ENCODE data around the gene AHRR. TPM values are rescaled to one million over a fixed set of nuclear protein-coding genes. Genes with fewer than 3 reads are reported as not detected.

The AHRR gene
- total and polyA plus RNA-seq, 9 of the 15 experiments (the other 6 are each of a cell fraction or from before 2014, with no cell fraction given): 0.06 to 1.6 (median 0.75) TPM; not detected in 1

DNA sequence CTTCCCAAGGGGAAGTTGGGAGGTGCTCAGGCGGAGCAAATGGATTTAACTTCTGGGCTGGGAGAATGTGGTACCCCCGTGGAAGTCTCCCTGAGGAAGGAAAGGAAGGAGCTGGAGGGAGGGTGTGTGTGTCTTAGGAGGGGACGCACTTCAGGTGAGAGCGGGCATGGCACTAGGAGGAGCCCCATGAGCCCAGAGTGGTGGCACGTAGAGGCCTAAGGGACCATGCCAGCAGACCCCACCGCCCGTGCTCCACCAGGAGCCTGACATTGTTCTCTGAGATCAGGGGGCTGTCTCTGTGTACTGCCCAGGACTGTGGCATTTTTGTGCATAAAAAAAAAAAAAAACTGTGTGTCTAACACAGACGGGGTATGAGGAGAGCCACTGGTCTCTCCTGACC, 18.5 kb upstream of the AHRR start:
- H3K9me1 ChIP-seq (ENCODE audit: control insufficient read depth, insufficient read depth, low read length): peaks cover 3% of the 10 kb centered on the region
- H3K4me2 ChIP-seq (ENCODE audit: insufficient read depth, low read length): no peak overlapping the region
- no peak overlapping the region for H3K9ac ChIP-seq (ENCODE audit: insufficient read depth in 1 of 2, low read depth in 2 of 2, low read length in 2 of 2)
- POLR2A ChIA-PET: no interaction called here
- CTCF ChIA-PET (ENCODE audit: low intra/inter-chr PET ratio): no interaction called here
- FAIRE-seq (no peak), DNase-seq (ENCODE audit: extremely low read depth in 1 of 4, low spot score in 3 of 4) (no peak), ATAC-seq (no peak)
- H3K36me3 ChIP-seq (ENCODE audit: control insufficient read depth, insufficient read depth, low read length): peaks cover 31% of the 10 kb centered on the region; the same call in 2 of the 3 replicates
- WGBS (ENCODE audit: insufficient coverage, low coverage, missing lambda C conversion rate): 85% methylated on average over 8 of the region's 8 CpGs
- no peaks in the 10 kb centered on the region; the same call in none of the 3 replicates for H3K79me2 ChIP-seq (ENCODE audit: control insufficient read depth, insufficient read depth, low read length)
- H3K9me3 ChIP-seq (replicated peaks; ENCODE audit: control insufficient read depth, insufficient read depth, low read depth, low read length): no peaks in the 10 kb centered on the region
- no peak overlapping the region for H3K4me3 ChIP-seq
- intact Hi-C loops (cut with micrococcal nuclease): no loop called here
- no TSS peak for BruUV-seq (replicated peaks)
- H3K27ac ChIP-seq (ENCODE audit: extremely low read depth, low read depth, low read length): no peak overlapping the region
- H4K20me1 ChIP-seq (replicated peaks; ENCODE audit: control insufficient read depth, insufficient read depth, low read length): peaks cover 21% of the 10 kb centered on the region
- H3K4me1 ChIP-seq (replicated peaks in 1 of 2; ENCODE audit: control insufficient read depth in 2 of 2, insufficient read depth in 2 of 2, low read length in 2 of 2): peaks cover 0 to 3% of the 10 kb centered on the region in 2 experiments; a peak in 1 of 5 replicates
- H2AFZ ChIP-seq (ENCODE audit: low read depth, low read length): no peak overlapping the region
- TF ChIP-seq KLF6 (CRISPR knock-in tag; IDR thresholded peaks at IDR 0.05; ENCODE audit: borderline replicate concordance) (no peak), ZNF79 (CRISPR knock-in tag; IDR thresholded peaks at IDR 0.05; ENCODE audit: low read depth) (no peak), KDM2B (CRISPR knock-in tag; IDR thresholded peaks at IDR 0.05) (no peak), HDAC2 (IDR thresholded peaks at IDR 0.05) (no peak), ZNF668 (CRISPR knock-in tag; IDR thresholded peaks at IDR 0.05) (no peak), EZH2 (IDR thresholded peaks at IDR 0.05; ENCODE audit: borderline replicate concordance, low read depth, low read length) (no peak), E2F3 (CRISPR knock-in tag; IDR thresholded peaks at IDR 0.05) (no peak), ZNF695 (CRISPR knock-in tag; IDR thresholded peaks at IDR 0.05) (no peak), ZNF57 (CRISPR knock-in tag; IDR thresholded peaks at IDR 0.05) (no peak), U2AF2 (optimal IDR thresholded peaks at IDR 0.05; ENCODE audit: low read depth, low read length) (no peak), ZNF3 (CRISPR knock-in tag; IDR thresholded peaks at IDR 0.05) (no peak)
- TF ChIP-seq, protein P1, sequence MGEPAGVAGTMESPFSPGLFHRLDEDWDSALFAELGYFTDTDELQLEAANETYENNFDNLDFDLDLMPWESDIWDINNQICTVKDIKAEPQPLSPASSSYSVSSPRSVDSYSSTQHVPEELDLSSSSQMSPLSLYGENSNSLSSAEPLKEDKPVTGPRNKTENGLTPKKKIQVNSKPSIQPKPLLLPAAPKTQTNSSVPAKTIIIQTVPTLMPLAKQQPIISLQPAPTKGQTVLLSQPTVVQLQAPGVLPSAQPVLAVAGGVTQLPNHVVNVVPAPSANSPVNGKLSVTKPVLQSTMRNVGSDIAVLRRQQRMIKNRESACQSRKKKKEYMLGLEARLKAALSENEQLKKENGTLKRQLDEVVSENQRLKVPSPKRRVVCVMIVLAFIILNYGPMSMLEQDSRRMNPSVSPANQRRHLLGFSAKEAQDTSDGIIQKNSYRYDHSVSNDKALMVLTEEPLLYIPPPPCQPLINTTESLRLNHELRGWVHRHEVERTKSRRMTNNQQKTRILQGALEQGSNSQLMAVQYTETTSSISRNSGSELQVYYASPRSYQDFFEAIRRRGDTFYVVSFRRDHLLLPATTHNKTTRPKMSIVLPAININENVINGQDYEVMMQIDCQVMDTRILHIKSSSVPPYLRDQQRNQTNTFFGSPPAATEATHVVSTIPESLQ (CRISPR knock-in tag; IDR thresholded peaks at IDR 0.05): no peak
- TF ChIP-seq, protein P2, sequence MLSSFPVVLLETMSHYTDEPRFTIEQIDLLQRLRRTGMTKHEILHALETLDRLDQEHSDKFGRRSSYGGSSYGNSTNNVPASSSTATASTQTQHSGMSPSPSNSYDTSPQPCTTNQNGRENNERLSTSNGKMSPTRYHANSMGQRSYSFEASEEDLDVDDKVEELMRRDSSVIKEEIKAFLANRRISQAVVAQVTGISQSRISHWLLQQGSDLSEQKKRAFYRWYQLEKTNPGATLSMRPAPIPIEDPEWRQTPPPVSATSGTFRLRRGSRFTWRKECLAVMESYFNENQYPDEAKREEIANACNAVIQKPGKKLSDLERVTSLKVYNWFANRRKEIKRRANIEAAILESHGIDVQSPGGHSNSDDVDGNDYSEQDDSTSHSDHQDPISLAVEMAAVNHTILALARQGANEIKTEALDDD (IDR thresholded peaks at IDR 0.05): no peak
- TF ChIP-seq, protein P3, sequence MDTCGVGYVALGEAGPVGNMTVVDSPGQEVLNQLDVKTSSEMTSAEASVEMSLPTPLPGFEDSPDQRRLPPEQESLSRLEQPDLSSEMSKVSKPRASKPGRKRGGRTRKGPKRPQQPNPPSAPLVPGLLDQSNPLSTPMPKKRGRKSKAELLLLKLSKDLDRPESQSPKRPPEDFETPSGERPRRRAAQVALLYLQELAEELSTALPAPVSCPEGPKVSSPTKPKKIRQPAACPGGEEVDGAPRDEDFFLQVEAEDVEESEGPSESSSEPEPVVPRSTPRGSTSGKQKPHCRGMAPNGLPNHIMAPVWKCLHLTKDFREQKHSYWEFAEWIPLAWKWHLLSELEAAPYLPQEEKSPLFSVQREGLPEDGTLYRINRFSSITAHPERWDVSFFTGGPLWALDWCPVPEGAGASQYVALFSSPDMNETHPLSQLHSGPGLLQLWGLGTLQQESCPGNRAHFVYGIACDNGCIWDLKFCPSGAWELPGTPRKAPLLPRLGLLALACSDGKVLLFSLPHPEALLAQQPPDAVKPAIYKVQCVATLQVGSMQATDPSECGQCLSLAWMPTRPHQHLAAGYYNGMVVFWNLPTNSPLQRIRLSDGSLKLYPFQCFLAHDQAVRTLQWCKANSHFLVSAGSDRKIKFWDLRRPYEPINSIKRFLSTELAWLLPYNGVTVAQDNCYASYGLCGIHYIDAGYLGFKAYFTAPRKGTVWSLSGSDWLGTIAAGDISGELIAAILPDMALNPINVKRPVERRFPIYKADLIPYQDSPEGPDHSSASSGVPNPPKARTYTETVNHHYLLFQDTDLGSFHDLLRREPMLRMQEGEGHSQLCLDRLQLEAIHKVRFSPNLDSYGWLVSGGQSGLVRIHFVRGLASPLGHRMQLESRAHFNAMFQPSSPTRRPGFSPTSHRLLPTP (IDR thresholded peaks at IDR 0.05; ENCODE audit: borderline replicate concordance, extremely low read depth, insufficient read length): no peak
- H3K27me3 ChIP-seq (ENCODE audit: control insufficient read depth in 2 of 2, insufficient read depth in 2 of 2, low read length in 2 of 2): no peaks in the 10 kb centered on the region
- in situ Hi-C loops (cut with MboI): no loop called here
